Midbrain (tissue), 1 donor: ENCODE results near the gene OR6K2.

Experiments
- DNase-seq: peaks from one replicate; lab custom pipeline; 2025; lab: John Stamatoyannopoulos, UW

OR6K2 gene

DNA sequence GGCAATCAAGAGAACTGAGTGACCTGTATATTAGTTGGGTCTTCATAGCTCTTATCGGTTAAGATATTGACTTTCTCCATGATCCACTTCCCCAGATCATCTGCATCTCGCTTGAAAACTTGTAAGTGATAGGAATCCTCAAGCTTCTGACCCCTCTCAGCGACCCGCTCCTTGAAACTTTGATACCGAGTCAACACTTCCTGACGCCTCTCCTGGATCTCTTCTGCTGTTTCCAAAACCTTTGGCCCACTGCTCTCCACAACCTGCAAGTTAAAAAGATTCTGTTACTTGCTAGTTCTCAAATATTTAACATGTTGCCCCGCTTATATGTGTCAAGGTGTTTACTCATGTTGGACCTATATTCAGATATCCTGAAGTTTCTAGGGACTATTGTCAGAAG lies 15.4 kb downstream of the OR6K2 start:
- DNase-seq = no peak

GRCh38 chr1:158681606-158682005 lies 18.8 kb downstream of the OR6K2 start:
- no peak for DNase-seq

DNA sequence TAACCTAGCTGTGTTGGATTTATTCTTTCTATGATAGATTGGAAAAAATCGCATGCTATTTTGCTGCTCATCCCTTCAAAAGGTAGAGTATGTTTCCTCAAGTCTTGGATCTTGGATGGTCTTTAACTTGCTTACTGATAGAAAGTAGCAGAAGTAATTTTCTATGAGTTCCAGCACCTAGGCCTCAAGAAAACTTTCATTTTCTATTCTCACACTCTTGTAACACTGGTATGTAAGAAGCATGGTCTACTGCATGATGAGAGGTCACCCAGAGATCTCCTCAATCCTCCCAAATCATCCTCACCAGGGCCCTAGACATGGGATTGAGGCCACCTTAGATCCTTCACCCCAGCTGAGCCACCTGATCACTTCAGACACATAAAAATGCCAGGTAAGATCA lies 21.2 kb downstream of the OR6K2 start:
- DNase-seq = no peak

DNA sequence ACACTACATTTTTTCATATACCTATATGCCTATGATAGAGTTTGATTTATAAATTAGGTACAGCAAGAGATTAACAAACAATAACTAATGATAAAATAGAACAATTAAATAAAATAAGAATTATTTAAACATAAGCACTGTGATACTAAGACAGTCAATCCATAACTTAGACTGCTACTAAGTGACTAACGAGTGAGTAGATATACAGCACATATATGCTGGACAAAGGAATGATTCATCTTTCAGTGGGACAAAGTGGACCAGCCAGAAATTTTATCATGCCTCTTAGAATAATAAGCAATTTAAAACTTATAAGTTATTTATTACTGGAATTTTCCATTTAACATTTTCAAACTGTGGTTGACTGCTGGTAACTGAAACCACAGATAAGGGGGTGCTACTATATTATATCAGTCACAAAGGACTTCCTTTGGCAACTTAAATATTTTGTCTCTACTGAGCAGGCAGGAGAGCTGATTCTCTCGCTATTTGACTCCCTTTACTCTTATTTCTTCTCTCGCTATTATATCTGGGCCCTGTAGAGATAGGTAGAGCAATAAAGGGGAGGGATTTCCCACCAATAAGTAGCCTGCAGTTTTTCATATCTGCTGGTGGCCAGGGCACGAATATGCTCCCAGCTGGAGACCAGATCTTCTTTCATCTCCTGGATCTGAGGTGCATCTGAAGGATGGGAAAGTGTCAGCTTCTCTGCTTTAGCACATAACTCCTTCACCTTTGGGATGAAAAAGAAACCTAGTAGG lies 24.7 kb downstream of the OR6K2 start:
- no peak for DNase-seq

- DNase-seq = no peak
Observed at GRCh38 chr1:158674302-158674701, 26.1 kb downstream of the OR6K2 start.

DNA sequence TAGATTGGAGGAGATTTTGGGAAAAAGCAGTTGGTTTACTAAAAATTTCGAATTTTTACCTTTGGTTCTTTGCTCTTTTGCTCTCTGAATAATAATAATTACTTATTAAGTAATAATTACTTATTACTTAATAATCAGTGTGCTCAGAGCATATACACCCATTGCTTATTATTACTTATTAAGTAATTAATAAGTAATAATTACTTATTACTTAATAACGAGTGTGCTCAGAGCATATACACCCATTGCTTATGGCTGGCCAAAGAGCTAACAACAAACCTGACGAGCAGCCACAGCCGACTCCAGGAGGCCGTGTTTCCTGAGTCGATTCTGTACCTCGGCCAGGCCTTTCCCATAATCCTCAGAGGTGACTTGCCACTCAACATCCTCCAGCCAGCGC lies 34.4 kb downstream of the OR6K2 start:
- DNase-seq = no peak

- no peak for DNase-seq
Observed at GRCh38 chr1:158654571-158654970, 45.9 kb downstream of the OR6K2 start.

- no peak for DNase-seq
Observed at GRCh38 chr1:158654086-158654485, 46.4 kb downstream of the OR6K2 start.

GRCh38 chr1:158652721-158653334 lies 47.6 kb downstream of the OR6K2 start:
- DNase-seq = no peak
